Measurements from ENCODE around the gene CITED2. TPM values are rescaled to one million over a fixed set of nuclear protein-coding genes. Genes with fewer than 3 reads are reported as not detected.

CITED2 gene
- total RNA-seq, 4 donors from 2014 or later, result 97.6 to 309 (median 146) TPM

DNA sequence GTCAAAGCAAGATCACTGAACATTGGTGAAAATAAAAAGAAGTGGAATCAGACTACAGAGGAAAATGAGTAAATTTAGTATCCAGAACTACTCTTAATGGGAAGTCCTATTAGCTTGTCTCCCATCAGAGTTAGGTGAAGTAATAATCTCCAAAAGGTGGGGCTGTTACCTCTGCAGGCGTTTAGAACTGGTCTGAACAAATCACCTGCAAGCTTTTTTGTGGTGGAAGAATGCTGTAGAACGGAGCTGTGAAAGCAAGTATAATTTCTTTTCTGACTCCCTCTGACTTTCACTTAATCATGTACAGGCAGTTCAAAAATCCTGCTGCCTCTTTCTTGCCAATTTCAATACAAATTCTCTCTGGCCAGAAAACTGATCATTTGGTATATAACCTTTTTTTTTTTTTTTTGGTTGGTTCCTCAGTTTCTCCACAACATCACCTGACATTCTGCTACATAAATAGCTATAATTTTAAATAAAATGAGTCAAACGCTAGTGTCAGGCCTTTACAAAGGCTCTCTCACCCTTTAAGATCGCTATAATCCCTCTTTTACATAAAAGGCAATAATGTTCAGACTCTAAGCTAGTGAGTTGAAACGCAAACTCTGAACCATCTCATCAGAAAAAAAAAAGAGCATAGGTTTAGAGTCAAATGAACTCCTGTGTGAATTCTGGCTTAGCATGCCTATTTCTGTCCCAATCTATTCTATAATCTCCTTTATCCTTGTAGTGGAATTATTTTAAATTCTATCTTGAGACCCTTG lies 38.8 kb downstream of the CITED2 start:
- no peak for ATAC-seq (ENCODE audit: low FRiP score)
- TF ChIP-seq, protein P1, sequence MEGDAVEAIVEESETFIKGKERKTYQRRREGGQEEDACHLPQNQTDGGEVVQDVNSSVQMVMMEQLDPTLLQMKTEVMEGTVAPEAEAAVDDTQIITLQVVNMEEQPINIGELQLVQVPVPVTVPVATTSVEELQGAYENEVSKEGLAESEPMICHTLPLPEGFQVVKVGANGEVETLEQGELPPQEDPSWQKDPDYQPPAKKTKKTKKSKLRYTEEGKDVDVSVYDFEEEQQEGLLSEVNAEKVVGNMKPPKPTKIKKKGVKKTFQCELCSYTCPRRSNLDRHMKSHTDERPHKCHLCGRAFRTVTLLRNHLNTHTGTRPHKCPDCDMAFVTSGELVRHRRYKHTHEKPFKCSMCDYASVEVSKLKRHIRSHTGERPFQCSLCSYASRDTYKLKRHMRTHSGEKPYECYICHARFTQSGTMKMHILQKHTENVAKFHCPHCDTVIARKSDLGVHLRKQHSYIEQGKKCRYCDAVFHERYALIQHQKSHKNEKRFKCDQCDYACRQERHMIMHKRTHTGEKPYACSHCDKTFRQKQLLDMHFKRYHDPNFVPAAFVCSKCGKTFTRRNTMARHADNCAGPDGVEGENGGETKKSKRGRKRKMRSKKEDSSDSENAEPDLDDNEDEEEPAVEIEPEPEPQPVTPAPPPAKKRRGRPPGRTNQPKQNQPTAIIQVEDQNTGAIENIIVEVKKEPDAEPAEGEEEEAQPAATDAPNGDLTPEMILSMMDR (IDR thresholded peaks at IDR 0.05), result no peak
- DNase-seq (ENCODE audit: low spot score), result no peak

DNA sequence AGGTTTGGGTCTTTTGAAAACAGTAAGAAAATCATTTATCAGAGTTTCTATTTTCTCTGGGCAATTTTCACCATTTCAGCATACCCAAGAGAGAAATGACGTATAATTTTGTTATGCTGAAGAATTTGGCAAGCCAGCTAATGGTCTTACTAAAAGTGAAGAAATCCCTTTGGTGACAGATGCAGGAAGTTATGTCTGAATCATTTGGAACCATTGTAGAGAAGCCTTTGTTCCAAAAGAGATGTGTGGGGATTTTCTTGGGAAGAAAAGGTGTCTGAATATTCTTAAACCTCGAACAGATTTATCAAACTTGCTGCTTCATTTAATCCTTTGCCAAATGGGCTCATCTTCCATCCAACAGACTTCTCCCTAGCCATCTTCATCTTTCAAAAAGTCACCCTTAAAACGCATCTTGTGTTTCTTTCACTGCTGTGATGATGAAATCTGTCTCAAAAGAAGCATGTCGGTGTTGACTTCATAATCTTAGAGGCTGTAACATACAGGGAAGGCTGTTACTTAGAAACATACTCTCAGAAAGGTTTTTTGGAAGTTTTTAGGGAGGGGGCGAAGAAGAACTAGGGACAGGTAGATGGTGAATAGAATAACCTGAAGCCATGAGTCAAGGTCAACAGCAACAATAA lies 39.5 kb downstream of the CITED2 start:
- TF ChIP-seq, protein P1 (IDR thresholded peaks at IDR 0.05), result no peak
- no peak for DNase-seq (ENCODE audit: low spot score)
- peak; percentile 87 for ATAC-seq (ENCODE audit: low FRiP score)

DNA sequence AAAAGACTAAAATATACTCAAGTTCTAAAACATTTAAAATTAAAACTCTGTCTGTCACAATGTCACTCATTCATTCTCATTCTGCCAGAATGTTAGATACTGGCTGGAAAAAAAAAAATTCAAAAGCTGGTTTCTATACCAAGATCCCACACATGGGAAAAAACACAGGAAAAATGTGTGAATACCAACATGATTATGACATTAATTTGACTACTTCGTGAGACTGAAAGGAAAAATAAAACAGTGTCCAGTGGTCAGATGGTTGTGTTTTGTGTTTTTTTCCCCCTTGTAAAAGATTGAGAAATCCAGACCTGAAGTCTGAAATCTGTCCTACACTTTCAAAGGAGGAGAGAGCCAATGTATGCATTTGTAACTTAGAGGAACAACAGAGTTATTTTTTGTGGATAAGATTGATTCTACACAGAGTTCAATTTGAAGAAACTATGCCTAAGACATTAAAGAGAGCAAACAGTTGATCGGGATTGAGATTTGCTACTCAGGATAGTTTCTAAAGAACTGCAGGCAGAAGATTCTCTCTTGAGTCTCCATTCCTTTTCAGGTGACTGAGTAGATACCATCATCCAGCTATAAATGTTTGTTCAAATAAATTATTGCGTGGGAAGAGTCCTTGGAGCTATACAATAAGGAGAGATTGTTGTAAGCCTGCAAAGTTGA lies 43.5 kb downstream of the CITED2 start:
- TF ChIP-seq, protein P1 (IDR thresholded peaks at IDR 0.05), result no peak
- no peak for DNase-seq (ENCODE audit: low spot score)
- ATAC-seq (ENCODE audit: low FRiP score), result no peak

DNA sequence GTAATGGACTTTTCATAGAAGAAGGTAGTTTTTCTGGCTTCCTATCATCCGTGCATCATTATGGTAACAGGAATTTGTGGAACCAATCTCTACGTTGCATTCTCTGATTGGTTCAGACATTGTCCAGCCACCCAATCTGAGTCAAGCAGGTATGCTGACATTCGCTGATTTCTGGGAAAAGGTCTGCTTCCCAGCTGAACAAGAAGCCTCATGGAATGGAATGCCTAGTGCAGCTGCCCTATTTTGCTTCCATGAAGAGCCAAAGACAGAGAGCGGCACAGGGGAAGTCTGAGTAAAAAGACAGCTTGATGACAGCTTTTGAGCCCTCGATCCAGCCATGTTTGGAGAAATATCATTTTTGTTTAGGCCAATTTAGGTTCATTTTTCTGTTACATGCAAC lies 44.1 kb downstream of the CITED2 start:
- ATAC-seq (ENCODE audit: low FRiP score), result no peak

DNA sequence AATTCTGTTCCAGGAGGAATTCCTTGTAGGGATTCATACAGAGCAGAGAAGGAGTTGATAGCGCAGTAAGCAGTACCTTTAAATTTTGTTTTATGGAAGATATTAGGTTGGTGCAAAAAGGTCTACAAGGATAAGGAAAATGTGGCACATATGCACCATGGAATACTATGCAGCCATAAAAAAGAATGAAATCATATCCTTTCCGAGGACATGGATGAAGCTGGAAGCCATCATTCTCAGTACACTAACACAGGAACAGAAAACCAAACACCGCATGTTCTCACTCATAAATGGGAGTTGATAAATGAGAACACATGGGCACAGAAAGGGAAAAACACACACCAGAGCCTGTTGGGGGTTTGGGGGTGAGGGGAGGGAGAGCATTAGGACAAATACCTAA lies 45.2 kb downstream of the CITED2 start:
- TF ChIP-seq, protein P1 (IDR thresholded peaks at IDR 0.05), result no peak
- ATAC-seq (ENCODE audit: low FRiP score), result no peak
- DNase-seq (ENCODE audit: low spot score), result no peak

More for the DNA sequence above, 44.1 kb downstream of the CITED2 start:
- no peak for DNase-seq (ENCODE audit: low spot score)
- TF ChIP-seq, protein P1 (IDR thresholded peaks at IDR 0.05), result no peak

DNA sequence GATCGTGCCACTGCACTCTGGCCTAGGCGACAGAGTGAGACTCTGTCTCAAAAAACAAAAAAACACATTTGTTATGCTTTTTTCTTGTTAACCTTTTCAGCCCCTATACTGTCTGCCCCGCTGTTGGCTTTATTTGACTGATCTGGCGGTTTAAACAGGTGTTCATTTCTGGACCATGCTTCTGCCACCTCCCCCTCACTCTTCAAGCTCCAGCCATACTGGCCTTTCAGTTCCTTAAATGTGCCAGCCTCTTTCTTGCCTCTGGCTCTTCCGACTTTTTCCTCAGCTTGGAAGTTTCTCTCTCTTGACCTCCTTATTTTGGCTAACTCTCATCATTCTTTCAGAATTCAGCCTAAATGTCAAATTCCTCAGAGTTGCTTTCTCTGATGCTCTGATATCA lies 47.4 kb downstream of the CITED2 start:
- DNase-seq (ENCODE audit: low spot score) (no peak), ATAC-seq (ENCODE audit: low FRiP score) (no peak)
- TF ChIP-seq, protein P1 (IDR thresholded peaks at IDR 0.05), result no peak
